Loucy (cell line): Measurements from ENCODE around the gene RNLS.

Source experiments
- CTCF ChIP-seq: fragments of 200-600 bp; sonication (generic); conservative IDR thresholded peaks from 2 replicates; pipeline ENCODE4 v1.5.1; 2014; ENCODE audit warnings: mild to moderate bottlenecking, antibody characterized with exemption, low read length
- EZH2phosphoT487 ChIP-seq: fragments of 200-600 bp; IDR thresholded peaks from 2 replicates; pipeline ENCODE4 v1.6.1; 2018; ENCODE audit warnings: antibody characterized with exemption, mild to moderate bottlenecking, moderate library complexity, borderline replicate concordance

GRCh38 chr10:88461426-88461825 is 121.7 kb downstream of the RNLS start:
- TF ChIP-seq CTCF (no peak), EZH2phosphoT487 (no peak)
